ENCODE data around the gene RASGEF1C. TPM values are rescaled to one million over a fixed set of nuclear protein-coding genes. Genes with fewer than 3 reads are reported as not detected.

The RASGEF1C gene
- total and polyA plus RNA-seq, 2 of the 13 experiments (the other 11 are each of a cell fraction or from before 2014, with no cell fraction given): not detected

GRCh38 chr5:180119031-180119902, 89.7 kb downstream of the RASGEF1C start:
- POLR2A ChIA-PET: no interaction called here
- FAIRE-seq (no peak), DNase-seq (ENCODE audit: low spot score) (no peak), ATAC-seq (no peak)
- Histone ChIP-seq H4K20me1 (ENCODE audit: insufficient read depth, low read length) (no peaks in the 10 kb centered on the region), H3K27ac (ENCODE audit: extremely low read length, insufficient read depth, low read length) (no peak overlapping the region), H3K4me3 (replicated peaks in 1 of 3; ENCODE audit: insufficient read depth in 1 of 3, low read depth in 2 of 3, low read length in 3 of 3) (no peak overlapping the region), H3K4me1 (ENCODE audit: insufficient read depth, low read length) (no peaks in the 10 kb centered on the region), H3K9ac (ENCODE audit: insufficient read depth, low read depth, low read length) (no peak overlapping the region), H3K36me3 (replicated peaks in 1 of 2; ENCODE audit: control insufficient read depth in 1 of 2, insufficient read depth in 2 of 2, low read length in 2 of 2) (no peaks in the 10 kb centered on the region), H3K4me2 (ENCODE audit: low read depth, low read length) (no peak overlapping the region), H2AFZ (ENCODE audit: low read length) (no peak overlapping the region), H3K27me3 (ENCODE audit: control insufficient read depth in 1 of 2, insufficient read depth in 2 of 2, low read length in 2 of 2) (peaks cover 0 to 30% of the 10 kb centered on the region in 2 experiments; a peak in 2 of 5 replicates), H3K9me3 (ENCODE audit: low read length) (no peaks in the 10 kb centered on the region), H3K79me2 (ENCODE audit: insufficient read depth, low read length) (no peaks in the 10 kb centered on the region)
- CTCF ChIA-PET (ENCODE audit: low intra/inter-chr PET ratio, low total read pairs): no interaction called here
- TF ChIP-seq TBP (CRISPR knock-in tag; IDR thresholded peaks at IDR 0.05): no peak
- no peak for TF ChIP-seq ZNF143 (CRISPR knock-in tag; IDR thresholded peaks at IDR 0.05)
- TF ChIP-seq, protein P1, sequence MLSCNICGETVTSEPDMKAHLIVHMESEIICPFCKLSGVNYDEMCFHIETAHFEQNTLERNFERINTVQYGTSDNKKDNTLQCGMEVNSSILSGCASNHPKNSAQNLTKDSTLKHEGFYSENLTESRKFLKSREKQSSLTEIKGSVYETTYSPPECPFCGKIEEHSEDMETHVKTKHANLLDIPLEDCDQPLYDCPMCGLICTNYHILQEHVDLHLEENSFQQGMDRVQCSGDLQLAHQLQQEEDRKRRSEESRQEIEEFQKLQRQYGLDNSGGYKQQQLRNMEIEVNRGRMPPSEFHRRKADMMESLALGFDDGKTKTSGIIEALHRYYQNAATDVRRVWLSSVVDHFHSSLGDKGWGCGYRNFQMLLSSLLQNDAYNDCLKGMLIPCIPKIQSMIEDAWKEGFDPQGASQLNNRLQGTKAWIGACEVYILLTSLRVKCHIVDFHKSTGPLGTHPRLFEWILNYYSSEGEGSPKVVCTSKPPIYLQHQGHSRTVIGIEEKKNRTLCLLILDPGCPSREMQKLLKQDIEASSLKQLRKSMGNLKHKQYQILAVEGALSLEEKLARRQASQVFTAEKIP (CRISPR knock-in tag; IDR thresholded peaks at IDR 0.05; ENCODE audit: borderline replicate concordance): no peak
- no peak for TF ChIP-seq NR2F6 (IDR thresholded peaks at IDR 0.05)
- TF ChIP-seq NR2F6 (CRISPR knock-in tag; IDR thresholded peaks at IDR 0.05): no peak
- TF ChIP-seq JDP2 (CRISPR knock-in tag; IDR thresholded peaks at IDR 0.05; ENCODE audit: borderline replicate concordance): no peak
- no TSS peak for BruUV-seq (replicated peaks)
- intact Hi-C loops (cut with micrococcal nuclease; ENCODE audit: unreplicated experiment): no loop called here
- in situ Hi-C loops (cut with HindIII; ENCODE audit: extremely low pct_ligation_motif_present, low pct_unique_long_range_greater_than_20kb): no loop called here
- WGBS (ENCODE audit: low lambda C conversion rate): 33% methylated on average over 6 of the region's 23 CpGs

DNA sequence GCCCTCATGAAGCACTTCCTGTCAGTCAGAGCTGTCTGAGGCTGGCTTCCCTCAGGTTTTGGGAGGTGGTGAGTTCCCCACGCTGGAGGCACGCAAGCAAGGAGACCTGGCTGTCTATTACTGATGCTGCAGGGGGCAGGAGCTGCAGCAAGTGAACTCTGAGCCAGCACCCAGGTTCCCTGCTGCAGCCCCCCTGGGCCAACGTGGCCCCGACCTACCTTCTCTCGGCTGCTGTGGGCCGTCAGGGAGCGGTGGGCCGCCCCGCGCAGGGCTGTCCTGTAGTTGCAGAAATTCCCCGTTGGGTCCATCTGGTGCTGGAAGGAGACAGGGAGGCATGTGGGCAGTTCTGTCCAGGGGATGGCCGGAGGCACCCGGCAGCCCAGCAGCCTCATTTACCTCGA, 90.6 kb downstream of the RASGEF1C start:
- Histone ChIP-seq H3K27ac (ENCODE audit: extremely low read length, insufficient read depth, low read length) (no peak overlapping the region), H3K4me3 (replicated peaks in 1 of 3; ENCODE audit: insufficient read depth in 1 of 3, low read depth in 2 of 3, low read length in 3 of 3) (no peak overlapping the region), H3K36me3 (replicated peaks in 1 of 2; ENCODE audit: control insufficient read depth in 1 of 2, insufficient read depth in 2 of 2, low read length in 2 of 2) (no peaks in the 10 kb centered on the region), H3K4me2 (ENCODE audit: low read depth, low read length) (no peak overlapping the region), H3K9ac (ENCODE audit: insufficient read depth, low read depth, low read length) (no peak overlapping the region), H3K27me3 (ENCODE audit: control insufficient read depth in 1 of 2, insufficient read depth in 2 of 2, low read length in 2 of 2) (peaks cover 0 to 30% of the 10 kb centered on the region in 2 experiments; a peak in 2 of 5 replicates), H3K4me1 (ENCODE audit: insufficient read depth, low read length) (no peaks in the 10 kb centered on the region), H2AFZ (ENCODE audit: low read length) (no peak overlapping the region), H3K9me3 (ENCODE audit: low read length) (no peaks in the 10 kb centered on the region), H4K20me1 (ENCODE audit: insufficient read depth, low read length) (no peaks in the 10 kb centered on the region), H3K79me2 (ENCODE audit: insufficient read depth, low read length) (no peaks in the 10 kb centered on the region)
- intact Hi-C loops (cut with micrococcal nuclease; ENCODE audit: unreplicated experiment): no loop called here
- in situ Hi-C loops (cut with HindIII; ENCODE audit: extremely low pct_ligation_motif_present, low pct_unique_long_range_greater_than_20kb): no loop called here
- BruUV-seq (replicated peaks): no TSS peak
- POLR2A ChIA-PET: no interaction called here
- no peak for ATAC-seq
- no CpG with 5 or more reads among the region's 14 CpGs for WGBS (ENCODE audit: low lambda C conversion rate)
- TF ChIP-seq, protein P2, sequence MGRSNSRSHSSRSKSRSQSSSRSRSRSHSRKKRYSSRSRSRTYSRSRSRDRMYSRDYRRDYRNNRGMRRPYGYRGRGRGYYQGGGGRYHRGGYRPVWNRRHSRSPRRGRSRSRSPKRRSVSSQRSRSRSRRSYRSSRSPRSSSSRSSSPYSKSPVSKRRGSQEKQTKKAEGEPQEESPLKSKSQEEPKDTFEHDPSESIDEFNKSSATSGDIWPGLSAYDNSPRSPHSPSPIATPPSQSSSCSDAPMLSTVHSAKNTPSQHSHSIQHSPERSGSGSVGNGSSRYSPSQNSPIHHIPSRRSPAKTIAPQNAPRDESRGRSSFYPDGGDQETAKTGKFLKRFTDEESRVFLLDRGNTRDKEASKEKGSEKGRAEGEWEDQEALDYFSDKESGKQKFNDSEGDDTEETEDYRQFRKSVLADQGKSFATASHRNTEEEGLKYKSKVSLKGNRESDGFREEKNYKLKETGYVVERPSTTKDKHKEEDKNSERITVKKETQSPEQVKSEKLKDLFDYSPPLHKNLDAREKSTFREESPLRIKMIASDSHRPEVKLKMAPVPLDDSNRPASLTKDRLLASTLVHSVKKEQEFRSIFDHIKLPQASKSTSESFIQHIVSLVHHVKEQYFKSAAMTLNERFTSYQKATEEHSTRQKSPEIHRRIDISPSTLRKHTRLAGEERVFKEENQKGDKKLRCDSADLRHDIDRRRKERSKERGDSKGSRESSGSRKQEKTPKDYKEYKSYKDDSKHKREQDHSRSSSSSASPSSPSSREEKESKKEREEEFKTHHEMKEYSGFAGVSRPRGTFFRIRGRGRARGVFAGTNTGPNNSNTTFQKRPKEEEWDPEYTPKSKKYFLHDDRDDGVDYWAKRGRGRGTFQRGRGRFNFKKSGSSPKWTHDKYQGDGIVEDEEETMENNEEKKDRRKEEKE (IDR thresholded peaks at IDR 0.05): no peak
- TF ChIP-seq SAFB2 (CRISPR knock-in tag; IDR thresholded peaks at IDR 0.05; ENCODE audit: borderline replicate concordance, low read depth) (no peak), ZNF782 (CRISPR knock-in tag; IDR thresholded peaks at IDR 0.05; ENCODE audit: borderline replicate concordance) (no peak)
- FAIRE-seq: no peak
- CTCF ChIA-PET (ENCODE audit: low intra/inter-chr PET ratio, low total read pairs): interaction anchor here (1.0 kb wide), 1 partner anchor 91 kb away, joined by 3 read pairs; the partner anchor contains the start of gene RASGEF1C
- DNase-seq (ENCODE audit: low spot score): no peak
